Nucleus accumbens (tissue), 56 donors: ENCODE results near the gene CLSTN2.

Experiments used
- DNase-seq, 56 donors: peaks; one replicate each; lab custom pipeline; 2025; lab: John Stamatoyannopoulos, UW

The CLSTN2 gene

DNA sequence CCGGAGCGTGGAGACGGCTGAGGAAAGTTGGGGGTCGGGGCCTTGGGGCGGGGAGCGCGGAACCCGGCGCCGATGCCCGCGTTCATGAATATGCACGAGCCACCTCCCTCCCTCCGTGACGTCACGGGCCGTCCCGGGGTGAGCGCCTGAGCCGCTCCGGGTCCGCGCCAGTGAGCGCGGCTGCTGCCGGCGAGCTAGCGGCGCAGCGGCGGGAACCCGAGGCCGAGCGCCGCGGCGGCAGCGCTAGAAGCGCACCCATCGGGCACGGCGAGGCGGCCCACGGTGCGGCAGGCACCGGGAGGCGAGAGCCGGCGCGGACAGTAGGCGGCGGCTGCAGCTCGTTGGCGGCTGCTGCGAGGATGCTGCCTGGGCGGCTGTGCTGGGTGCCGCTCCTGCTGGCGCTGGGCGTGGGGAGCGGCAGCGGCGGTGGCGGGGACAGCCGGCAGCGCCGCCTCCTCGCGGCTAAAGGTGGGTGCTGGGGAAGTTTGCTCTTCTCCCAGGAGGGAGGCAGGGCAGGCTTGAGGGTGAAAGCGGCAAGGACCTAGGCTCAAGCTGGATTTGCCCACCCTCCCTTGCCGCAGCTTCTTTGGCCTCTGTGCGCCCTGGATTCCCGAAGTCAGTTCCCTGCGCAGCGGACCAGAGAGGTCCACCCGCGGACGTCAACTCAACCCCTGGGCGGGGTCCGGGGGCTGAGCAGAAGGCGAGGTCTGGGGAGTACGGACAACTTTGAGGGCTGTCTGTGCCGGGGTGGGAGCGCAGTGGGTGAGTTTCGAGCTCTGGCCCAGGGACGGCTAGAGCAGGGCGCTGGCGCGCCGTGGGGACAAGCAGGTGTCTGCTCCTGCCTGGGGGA is at the start of gene CLSTN2:
Gene CLSTN2 (plus strand): TSS at position 170 of the 850 bp plus-strand sequence.
- peak in 49 of 56 donors; percentile 8 to 80 (median 52) for DNase-seq

GRCh38 chr3:139887431-139887830 is 47.6 kb upstream of the CLSTN2 start:
- no peak for DNase-seq

DNA sequence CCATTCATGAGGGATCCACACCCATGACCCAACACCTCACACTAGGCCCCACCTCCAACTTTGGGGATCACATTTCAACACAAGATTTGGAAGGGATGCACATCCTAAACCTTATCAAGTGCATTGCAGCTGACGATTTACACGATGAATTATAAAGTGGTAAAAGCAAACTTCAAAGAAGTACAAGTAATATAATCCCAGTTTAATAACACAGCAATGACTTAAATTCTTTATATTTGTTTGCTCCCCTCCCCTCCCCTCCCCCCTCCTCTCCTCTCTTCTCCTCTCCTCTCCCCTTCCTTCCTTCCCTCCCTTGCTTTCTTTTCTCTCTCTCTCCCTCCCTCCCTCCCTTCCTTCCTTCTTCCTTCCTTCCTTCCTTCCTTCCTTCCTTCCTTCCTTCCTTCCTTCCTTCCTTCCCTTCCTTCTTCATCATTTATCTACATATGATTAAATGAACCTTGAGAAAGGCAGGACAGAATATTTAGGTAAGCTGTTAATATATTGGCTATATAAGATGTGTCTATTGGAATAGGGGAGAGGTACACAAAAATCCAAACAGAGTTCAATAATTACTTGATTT is 46.3 kb upstream of the CLSTN2 start:
- DNase-seq, result no peak

- no peak for DNase-seq
Measured at GRCh38 chr3:139893267-139893962, 41.6 kb upstream of the CLSTN2 start.

GRCh38 chr3:139893963-139894642 is 40.9 kb upstream of the CLSTN2 start:
- no peak for DNase-seq

GRCh38 chr3:139894643-139894989 is 40.4 kb upstream of the CLSTN2 start:
- no peak for DNase-seq

DNA sequence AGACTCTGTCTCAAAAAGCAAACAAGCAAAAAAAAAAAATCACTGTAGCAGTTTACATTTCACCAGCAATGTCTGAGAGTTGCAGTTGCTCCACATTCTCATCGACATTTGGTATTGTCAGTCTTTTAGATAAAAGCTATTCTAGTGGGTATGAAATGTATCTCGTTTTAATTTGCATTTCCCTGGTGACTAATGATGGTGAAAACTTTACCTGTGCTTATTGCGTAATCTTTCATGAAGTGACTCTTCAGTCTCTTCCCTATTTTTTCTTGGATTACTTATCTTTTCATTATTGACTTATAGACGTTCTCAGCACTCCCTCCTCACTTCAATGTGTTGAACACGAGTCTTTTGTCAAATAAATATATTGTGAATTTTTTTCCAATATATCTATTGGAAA is 37.2 kb upstream of the CLSTN2 start:
- no peak for DNase-seq

DNA sequence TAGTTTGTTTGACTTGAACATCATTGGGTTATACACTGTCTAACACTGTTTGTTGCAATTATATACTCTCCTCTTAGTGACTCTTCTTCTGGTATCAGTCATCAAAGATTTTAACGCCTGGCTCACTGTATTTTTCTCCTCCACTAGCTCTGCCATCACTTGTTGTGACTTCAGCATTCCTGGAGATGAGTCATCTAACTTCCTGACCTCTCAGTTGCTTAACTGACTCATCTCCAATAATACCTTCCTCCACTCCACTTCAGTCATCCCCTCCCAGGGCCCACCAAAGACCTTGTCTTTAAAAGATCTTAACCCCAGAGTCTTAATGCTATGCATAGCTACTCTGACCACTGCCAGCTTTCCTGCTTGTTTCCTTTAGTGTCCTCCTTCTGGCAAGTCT is 28.6 kb upstream of the CLSTN2 start:
- DNase-seq, result no peak

GRCh38 chr3:139909811-139910210 is 25.2 kb upstream of the CLSTN2 start:
- no peak for DNase-seq

GRCh38 chr3:139916271-139916670 is 18.7 kb upstream of the CLSTN2 start:
- no peak for DNase-seq

GRCh38 chr3:139917226-139917785 is 17.7 kb upstream of the CLSTN2 start:
- no peak for DNase-seq

DNA sequence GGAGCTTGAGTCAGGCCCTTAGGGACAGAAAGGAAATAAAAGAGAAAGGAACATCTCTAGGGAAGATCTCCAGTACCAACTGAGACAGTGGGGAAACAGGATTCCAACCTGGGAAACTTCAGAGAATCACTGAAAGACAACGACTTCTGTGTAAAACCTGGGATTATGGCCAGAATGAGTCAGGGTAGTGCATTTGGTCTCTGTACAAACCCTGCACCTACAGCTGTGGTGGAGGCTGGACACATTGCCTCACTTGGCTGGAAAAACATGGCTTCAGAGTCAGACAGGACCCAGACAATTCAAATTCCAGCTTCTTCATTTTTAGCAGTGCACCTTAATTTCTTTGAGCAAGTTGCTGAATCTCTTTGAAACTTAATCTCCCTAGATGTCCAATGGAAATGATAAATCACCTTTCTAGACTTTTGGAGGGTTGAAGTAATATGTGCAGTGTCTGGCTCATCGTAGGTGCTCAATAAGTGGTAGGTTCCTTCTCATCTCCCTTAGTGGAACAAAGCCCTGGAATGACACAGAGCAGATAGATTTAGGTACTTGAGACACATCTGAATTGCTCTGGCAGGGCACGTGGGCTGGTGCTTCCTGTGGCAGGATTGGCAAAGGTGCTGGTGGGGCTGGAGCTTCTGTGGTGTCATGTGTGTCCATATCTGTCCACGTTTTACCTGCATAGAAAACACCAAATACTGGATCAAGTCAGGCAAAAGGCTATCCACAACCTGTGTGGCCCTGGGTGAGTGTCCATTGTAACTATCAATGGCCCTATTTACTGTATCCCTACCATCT is 6.1 kb upstream of the CLSTN2 start:
- DNase-seq, result no peak

- DNase-seq, result no peak
Measured at GRCh38 chr3:139930211-139930610, 4.8 kb upstream of the CLSTN2 start.

DNA sequence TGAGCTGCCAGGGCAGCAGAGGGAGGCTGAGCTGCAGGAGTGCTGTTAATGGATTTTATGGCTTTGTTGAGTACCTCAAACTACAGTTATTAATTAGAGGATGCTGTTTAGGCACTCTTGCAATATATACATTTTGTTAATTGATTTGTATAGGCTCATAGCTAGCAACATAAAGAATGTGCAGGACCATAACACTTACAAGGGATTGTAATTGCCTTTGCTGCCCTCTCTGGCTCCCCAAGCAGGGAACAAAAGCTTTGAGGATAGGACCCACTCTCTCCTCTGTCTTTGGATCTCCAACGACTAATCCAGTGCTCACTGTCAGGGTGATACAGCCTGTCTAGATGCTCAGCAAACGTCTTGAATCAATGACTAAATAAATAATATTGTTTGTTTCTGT is 1.2 kb upstream of the CLSTN2 start:
- no peak for DNase-seq

- peak in 46 of 56 donors; percentile 10 to 73 (median 47) for DNase-seq
Measured at GRCh38 chr3:139934613-139935015, 371 bp upstream of the CLSTN2 start.

GRCh38 chr3:139935866-139936817 is 1.2 kb downstream of the CLSTN2 start:
- DNase-seq, result peak in 6 of 56 donors; percentile 3 to 19 (median 14)

DNA sequence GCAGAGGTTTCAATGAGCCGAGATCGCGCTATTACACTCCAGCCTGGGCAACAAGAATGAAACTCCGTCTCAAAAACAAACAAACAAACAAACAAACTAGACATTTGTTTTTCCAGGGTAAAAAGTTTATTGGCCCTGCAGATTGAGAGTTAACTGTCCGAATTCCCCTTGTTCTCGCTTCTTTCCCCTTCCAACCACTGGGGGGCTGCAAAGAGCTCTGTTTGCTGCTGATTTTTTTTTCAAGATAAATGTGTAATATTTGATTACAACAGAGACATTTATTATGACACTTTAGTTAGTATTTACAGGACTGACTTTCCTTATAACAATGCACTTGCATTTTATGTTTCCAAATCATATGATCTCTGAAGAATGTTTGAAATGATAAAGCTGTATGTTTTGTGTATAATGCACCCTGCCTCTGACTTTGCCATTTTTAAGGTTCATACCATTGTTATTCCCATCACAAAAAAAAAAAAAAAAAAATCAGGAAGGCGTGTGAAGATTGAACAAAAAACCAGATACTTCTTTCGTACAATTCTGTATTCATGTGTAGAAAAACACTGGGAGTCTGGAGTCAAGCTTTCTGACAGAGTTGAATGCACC is 2.8 kb downstream of the CLSTN2 start:
- DNase-seq, result peak in 22 of 56 donors; percentile 1 to 53 (median 14)

GRCh38 chr3:139939681-139940190 is 4.8 kb downstream of the CLSTN2 start:
- no peak for DNase-seq
